K562 (cell line): ENCODE results near the gene CCDC97. TPM values are rescaled to one million over a fixed set of nuclear protein-coding genes. Genes with fewer than 3 reads are reported as not detected.

Source experiments
- ATF4 ChIP-seq: fragments of 450-650 bp; formaldehyde crosslinking; IDR thresholded peaks from 2 replicates; pipeline ENCODE4 v1.4.0; 2022; ENCODE audit warnings: mild to moderate bottlenecking, moderate library complexity
- CHCHD3 ChIP-seq: fragments of 250-450 bp; sonication (Bioruptor Pico); IDR thresholded peaks from 2 replicates; pipeline ENCODE4 v2.1.2; 2022; ENCODE audit warnings: mild to moderate bottlenecking
- DIDO1 ChIP-seq: fragments of 450-650 bp; IDR thresholded peaks from 2 replicates; pipeline ENCODE4 v1.6.1; 2016; ENCODE audit warnings: low read depth, missing biosample characterization, missing genetic modification characterization
- HBP1 ChIP-seq: fragments of 450-650 bp; formaldehyde crosslinking; IDR thresholded peaks from 2 replicates; pipeline ENCODE4 v1.4.0; 2022; ENCODE audit warnings: missing genetic modification characterization
- HMGN3 ChIP-seq: IDR thresholded peaks from 2 replicates; pipeline ENCODE4 v1.6.1; 2011; ENCODE audit warnings: borderline replicate concordance, low read depth, mild to moderate bottlenecking, mixed read lengths, low read length; ENCODE audit not compliant: insufficient read length; ENCODE audit errors: extremely low read depth
- JUND ChIP-seq, 2 experiments: IDR thresholded peaks; 2 replicates in 1 of 2; 3 replicates in 1 of 2; pipeline ENCODE4 v1.6.1; 2011; ENCODE audit warnings: borderline replicate concordance in 2 of 2, low read depth in 2 of 2, low read length in 2 of 2, improper control_type of control experiment in 1 of 2, missing biosample characterization in 1 of 2, missing genetic modification characterization in 1 of 2, missing genetic modification reagents in 1 of 2
- KLF13 ChIP-seq: fragments of 450-650 bp; IDR thresholded peaks from 2 replicates; pipeline ENCODE4 v1.6.1; 2016; ENCODE audit warnings: missing genetic modification characterization, low read depth, mild to moderate bottlenecking, missing compliant biosample characterization, moderate library complexity, borderline replicate concordance
- L3MBTL2 ChIP-seq: fragments of 450-650 bp; IDR thresholded peaks from 2 replicates; pipeline ENCODE4 v1.6.1; 2016; ENCODE audit warnings: mild to moderate bottlenecking, moderate library complexity
- MAZ ChIP-seq, 2 experiments: fragments of 450-650 bp in 1 of 2; sonication (generic) in 1 of 2; formaldehyde crosslinking; IDR thresholded peaks in 1 of 2; conservative IDR thresholded peaks in 1 of 2; 2 replicates each; pipeline versions ENCODE4 v1.4.0 to v1.5.0; 2020; ENCODE audit warnings: mild to moderate bottlenecking in 1 of 2, missing genetic modification reagents in 1 of 2
- MCM3 ChIP-seq: fragments of 450-650 bp; IDR thresholded peaks from 2 replicates; pipeline ENCODE4 v1.6.1; 2016
- MTA2 ChIP-seq: fragments of 450-650 bp; IDR thresholded peaks from 2 replicates; pipeline ENCODE4 v1.6.1; 2016; ENCODE audit warnings: low read depth
- MYC ChIP-seq, 2 experiments: fragments of 250-450 bp in 1 of 2; sonication (Bioruptor Pico) in 1 of 2; IDR thresholded peaks; 2 replicates each; pipeline versions ENCODE4 v1.5.1 to v1.6.1; 2012 to 2021; ENCODE audit warnings: low read depth in 2 of 2, borderline replicate concordance in 1 of 2, improper control_type of control experiment in 1 of 2, low read length in 1 of 2, mild to moderate bottlenecking in 1 of 2, moderate library complexity in 1 of 2
- NRF1 ChIP-seq, 2 experiments: fragments of 450-650 bp; IDR thresholded peaks in 1 of 2; conservative IDR thresholded peaks in 1 of 2; 2 replicates each; pipeline ENCODE4 v1.6.1; 2014; ENCODE audit warnings: mild to moderate bottlenecking in 2 of 2
- PHF20 ChIP-seq: fragments of 450-650 bp; IDR thresholded peaks from 2 replicates; pipeline ENCODE4 v1.6.1; 2018; ENCODE audit not compliant: partially characterized antibody
- PRPF4 ChIP-seq: fragments of 200-400 bp; formaldehyde crosslinking; IDR thresholded peaks from one replicate; pipeline ENCODE4 v1.6.1; 2017; ENCODE audit warnings: low read length, low read depth, mild to moderate bottlenecking; ENCODE audit not compliant: insufficient read depth, poor library complexity, severe bottlenecking
- RHOXF2B ChIP-seq: fragments of 250-450 bp; sonication (Bioruptor Pico); conservative IDR thresholded peaks from 2 replicates; pipeline ENCODE4 v1.5.1; 2021
- SETDB1 ChIP-seq: IDR thresholded peaks from one replicate; pipeline ENCODE4 v1.6.1; 2012; ENCODE audit warnings: low read length, control low read depth, inconsistent platforms
- SMARCA4 ChIP-seq: fragments of 450-650 bp; IDR thresholded peaks from 2 replicates; pipeline ENCODE4 v1.6.1; 2016
- TCF3 ChIP-seq: sonication (generic); formaldehyde crosslinking; IDR thresholded peaks from 2 replicates; pipeline ENCODE4 v1.4.0; 2020; ENCODE audit warnings: mild to moderate bottlenecking, missing genetic modification reagents
- TEAD2 ChIP-seq: fragments of 450-650 bp; IDR thresholded peaks from 2 replicates; pipeline ENCODE4 v1.6.1; 2016; ENCODE audit warnings: missing genetic modification characterization, control low read depth, missing compliant biosample characterization
- TOE1 ChIP-seq, 2 experiments: fragments of 450-650 bp in 1 of 2; sonication (generic) in 1 of 2; formaldehyde crosslinking in 1 of 2; IDR thresholded peaks; 2 replicates each; pipeline versions ENCODE4 v1.7.1 to v1.8.0; 2016 to 2022; ENCODE audit warnings: borderline replicate concordance in 2 of 2, mild to moderate bottlenecking in 2 of 2, antibody characterized with exemption in 1 of 2, inconsistent platforms in 1 of 2, low read depth in 1 of 2, missing genetic modification reagents in 1 of 2, moderate library complexity in 1 of 2
- polyA plus RNA-seq, 8 experiments: library from polyadenylated mRNA; depleted of rRNA in 4 of 8; stranded (reverse) in 5 of 8; unstranded in 3 of 8; fragments of >200 nt; fragmentation: Nextera tagmentation in 2 of 8; fragmentation: Illumina TruSeq in 1 of 8; extraction: Ambion mirVana in 2 of 8; extraction: Trizol in 1 of 8; gene quantifications; 2 replicates each; pipeline versions ENCODE4 v1.2.1 to v1.2.3, GENCODE V29; 2011 to 2014; ENCODE audit warnings: inconsistent platforms in 1 of 8, missing spikeins in 1 of 8
- total RNA-seq, 7 experiments: library from RNA; depleted of rRNA in 6 of 7; stranded (reverse); fragments of >200 nt in 6 of 7; fragmentation: Illumina TruSeq in 2 of 7; extraction: Trizol in 2 of 7; gene quantifications; 2 replicates each; pipeline versions ENCODE4 v1.2.1 to v1.2.3, GENCODE V29; 2011 to 2021; ENCODE audit warnings: low replicate concordance in 1 of 7
- TF ChIP-seq, protein P1 (sequence below): sonication (generic); formaldehyde crosslinking; IDR thresholded peaks from 2 replicates; pipeline ENCODE4 v1.9.0; 2022; ENCODE audit warnings: mild to moderate bottlenecking, missing genetic modification reagents
- TF ChIP-seq, protein P2 (sequence below): IDR thresholded peaks from 2 replicates; pipeline ENCODE4 v1.6.1; 2011; ENCODE audit not compliant: insufficient read length; ENCODE audit errors: extremely low read depth

Gene CCDC97
- total and polyA plus RNA-seq, 9 of the 15 experiments (the other 6 are each of a cell fraction or from before 2014, with no cell fraction given) = 0.60 to 16.5 (median 7.0) TPM

DNA sequence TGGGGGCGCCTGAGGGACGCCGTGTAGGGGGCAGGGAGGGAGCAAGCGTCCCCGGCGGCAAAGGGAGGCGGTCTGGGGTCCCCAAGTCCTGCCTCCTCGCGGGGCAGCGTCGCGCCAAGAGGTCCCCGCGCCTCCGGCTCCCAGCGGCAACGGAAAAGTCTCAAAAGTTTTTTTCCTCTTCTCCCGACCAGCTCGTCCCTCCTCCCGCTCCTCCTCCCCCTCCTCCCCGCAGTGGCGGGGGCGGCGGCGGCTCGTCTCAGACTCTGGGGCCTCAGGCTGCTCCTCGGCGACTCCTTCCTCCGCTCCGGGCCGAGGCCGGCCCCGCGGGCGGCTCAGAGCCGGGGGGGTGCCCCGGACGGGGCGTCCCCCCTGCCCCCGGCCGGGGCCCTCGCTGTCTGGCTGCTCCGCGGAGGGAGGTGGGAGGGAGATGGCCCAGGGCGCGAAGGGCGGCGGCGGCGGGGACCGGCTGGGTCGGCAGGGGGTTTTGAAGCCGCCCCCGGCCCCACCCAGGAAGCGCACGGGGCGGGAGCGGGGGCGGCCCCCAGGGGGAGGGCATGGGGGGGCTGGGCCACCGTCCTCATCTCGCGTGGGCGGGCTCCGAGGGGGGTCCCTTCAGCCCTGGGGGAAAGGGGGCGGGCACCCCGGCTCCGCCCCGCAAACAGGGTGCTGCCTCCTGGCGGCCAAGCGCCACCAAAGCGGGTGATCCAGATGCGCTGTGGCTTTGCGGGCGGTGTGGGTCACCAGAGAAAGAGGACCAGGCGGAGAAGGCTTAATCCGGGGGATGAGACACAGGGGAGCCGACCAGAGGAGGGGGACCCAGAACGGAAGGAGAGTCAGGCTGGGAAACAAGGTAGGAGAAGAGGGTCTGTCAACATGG lies 43.7 kb downstream of the CCDC97 start, which contains the start of gene TGFB1 (continued):
- peak; percentile 63; the same call in 1 of the 2 replicates for TF ChIP-seq HBP1 (CRISPR knock-in tag)
- TF ChIP-seq, protein P1, sequence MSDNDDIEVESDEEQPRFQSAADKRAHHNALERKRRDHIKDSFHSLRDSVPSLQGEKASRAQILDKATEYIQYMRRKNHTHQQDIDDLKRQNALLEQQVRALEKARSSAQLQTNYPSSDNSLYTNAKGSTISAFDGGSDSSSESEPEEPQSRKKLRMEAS (CRISPR knock-in tag) = peak; percentile 75
- TF ChIP-seq HMGN3 = peak; percentile 82
- no peak for TF ChIP-seq CHCHD3
- peak; percentile 45; the same call in 1 of the 2 replicates for TF ChIP-seq TOE1 (IDR thresholded peaks at IDR 0.05; ENCODE audit: borderline replicate concordance)
- no peak for TF ChIP-seq TOE1 (CRISPR knock-in tag; IDR thresholded peaks at IDR 0.05; ENCODE audit: borderline replicate concordance, low read depth)
- no peak for TF ChIP-seq MCM3
- TF ChIP-seq TEAD2 (tag) = no peak
- no peak for TF ChIP-seq PRPF4
- TF ChIP-seq KLF13 (tag) = no peak
- TF ChIP-seq, protein P2, sequence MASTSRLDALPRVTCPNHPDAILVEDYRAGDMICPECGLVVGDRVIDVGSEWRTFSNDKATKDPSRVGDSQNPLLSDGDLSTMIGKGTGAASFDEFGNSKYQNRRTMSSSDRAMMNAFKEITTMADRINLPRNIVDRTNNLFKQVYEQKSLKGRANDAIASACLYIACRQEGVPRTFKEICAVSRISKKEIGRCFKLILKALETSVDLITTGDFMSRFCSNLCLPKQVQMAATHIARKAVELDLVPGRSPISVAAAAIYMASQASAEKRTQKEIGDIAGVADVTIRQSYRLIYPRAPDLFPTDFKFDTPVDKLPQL = no peak
- no peak for TF ChIP-seq DIDO1 (tag)
- TF ChIP-seq NRF1 (conservative IDR thresholded peaks at IDR 0.05 in 1 of 2, IDR thresholded peaks at IDR 0.05 in 1 of 2) = no peak; a peak in 1 of 4 replicates
- peak; percentile 53; the same call in 1 of the 2 replicates for TF ChIP-seq MYC (IDR thresholded peaks at IDR 0.05; ENCODE audit: low read depth, low read length)
- TF ChIP-seq MYC (CRISPR knock-in tag; IDR thresholded peaks at IDR 0.05; ENCODE audit: borderline replicate concordance, low read depth) = no peak
- no peak for TF ChIP-seq ATF4 (CRISPR knock-in tag)
- TF ChIP-seq SETDB1 = no peak
- no peak for TF ChIP-seq MTA2
- TF ChIP-seq MAZ (CRISPR knock-in tag; conservative IDR thresholded peaks at IDR 0.05 in 1 of 2, IDR thresholded peaks at IDR 0.05 in 1 of 2) = peak; percentile 92 to 98
- TF ChIP-seq L3MBTL2 = peak; percentile 92
- no peak for TF ChIP-seq PHF20
- no peak for TF ChIP-seq RHOXF2B (CRISPR knock-in tag)
- TF ChIP-seq SMARCA4 = no peak
- peak; percentile 42 for TF ChIP-seq JUND (IDR thresholded peaks at IDR 0.05; ENCODE audit: borderline replicate concordance, low read depth, low read length)
- TF ChIP-seq JUND (tag; IDR thresholded peaks at IDR 0.05; ENCODE audit: borderline replicate concordance, low read depth, low read length) = no peak; the same call in 2 of the 3 replicates
- TF ChIP-seq TCF3 (CRISPR knock-in tag) = no peak
